GM21360 (cell line): ENCODE measurements around the gene APRT.

Experiments used
- ATAC-seq: cut with Tn5 transposase; IDR thresholded peaks from one replicate; pipeline ENCODE4 v1.9.1; 2021; ENCODE audit warnings: mild to moderate bottlenecking, moderate library complexity; ENCODE audit not compliant: unreplicated experiment

Gene APRT

DNA sequence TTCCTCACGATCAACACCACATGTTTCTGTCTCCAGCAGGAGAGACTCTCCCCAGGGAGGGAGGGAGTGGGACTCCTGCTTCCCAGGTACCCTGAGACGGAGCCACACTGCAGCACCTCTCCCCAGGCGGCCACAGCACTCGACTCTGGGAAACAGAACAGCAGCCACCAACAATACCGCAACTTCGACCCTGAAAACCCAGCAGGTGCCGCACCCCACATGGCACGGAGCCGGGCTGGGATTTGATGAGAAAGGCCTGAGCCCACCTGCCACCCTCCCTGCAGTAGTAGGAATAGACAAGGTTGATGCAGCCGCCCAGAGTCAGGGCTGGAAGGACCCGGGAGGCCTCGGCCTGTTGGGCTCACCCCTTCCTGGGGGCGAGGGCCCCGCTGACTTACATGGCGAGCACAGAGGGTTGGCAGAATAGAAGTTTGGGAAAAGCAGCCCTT, 30.6 kb upstream of the APRT start:
- no peak for ATAC-seq

DNA sequence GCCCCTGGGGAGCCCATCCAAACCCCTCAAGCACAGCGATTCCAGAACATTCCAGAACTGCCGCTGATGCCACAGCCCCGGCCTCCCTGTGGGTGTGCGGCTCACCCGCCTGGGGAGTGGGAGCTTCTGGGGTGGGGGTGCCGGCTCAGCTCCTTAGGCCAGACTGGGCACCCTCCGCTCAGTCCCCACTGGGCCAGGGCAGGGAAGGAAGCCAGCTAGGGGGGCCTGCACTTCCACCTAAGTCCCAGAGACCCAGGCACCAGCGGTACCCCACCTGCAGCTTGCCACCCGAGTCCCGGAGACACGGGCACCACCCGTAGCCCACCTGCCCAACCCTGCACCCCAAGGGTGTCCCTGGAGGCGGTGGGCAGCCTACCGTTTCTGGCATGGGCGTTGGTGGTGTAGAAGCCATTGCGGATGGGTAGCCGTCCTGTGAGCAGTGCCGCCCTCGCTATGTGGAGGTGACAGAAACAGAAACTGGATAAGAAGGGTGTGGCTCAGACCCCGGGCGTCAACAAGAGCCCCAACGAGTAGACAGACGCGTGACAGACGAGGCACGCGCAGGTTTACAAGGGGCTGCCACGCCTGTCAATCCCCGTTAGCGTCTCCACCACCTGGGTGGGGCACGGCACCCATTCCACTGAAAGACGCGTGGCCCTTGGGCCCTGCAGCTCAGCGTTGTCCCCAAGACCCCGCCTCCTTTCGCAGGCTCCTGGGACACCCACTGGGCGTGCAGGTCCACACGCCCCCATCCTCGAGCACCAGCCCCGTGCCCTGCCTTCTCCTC, 30.0 kb upstream of the APRT start:
- ATAC-seq = no peak

DNA sequence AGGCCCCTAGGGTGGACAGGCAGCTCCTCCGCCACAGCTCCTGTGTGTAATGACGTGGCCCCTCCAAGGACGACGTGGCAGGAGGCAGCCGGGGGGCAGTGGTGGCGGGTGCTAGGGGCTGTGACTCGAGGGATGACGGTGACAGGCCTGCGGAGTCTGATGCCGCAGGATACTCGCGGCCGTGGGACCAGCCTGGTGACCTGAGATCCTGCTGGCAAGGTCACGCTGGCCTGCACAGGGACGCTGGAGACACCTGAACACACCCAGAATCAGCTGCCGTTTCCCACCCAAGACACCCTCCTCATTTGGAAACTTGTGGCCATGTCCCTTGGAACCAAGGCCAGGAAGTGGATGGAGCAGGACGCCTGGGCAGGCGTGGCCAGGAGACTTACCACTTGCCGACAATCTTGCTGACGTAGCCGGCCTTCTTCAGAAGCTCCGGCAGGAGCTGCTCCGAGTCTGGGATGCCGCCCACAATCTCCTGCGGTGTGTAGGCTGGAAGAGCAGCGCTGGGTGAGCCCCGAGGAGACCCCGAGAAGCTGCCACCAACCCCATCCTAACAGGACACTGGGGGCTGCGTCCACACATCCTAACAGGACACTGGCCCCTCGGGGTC, 29.0 kb upstream of the APRT start:
- no peak for ATAC-seq

DNA sequence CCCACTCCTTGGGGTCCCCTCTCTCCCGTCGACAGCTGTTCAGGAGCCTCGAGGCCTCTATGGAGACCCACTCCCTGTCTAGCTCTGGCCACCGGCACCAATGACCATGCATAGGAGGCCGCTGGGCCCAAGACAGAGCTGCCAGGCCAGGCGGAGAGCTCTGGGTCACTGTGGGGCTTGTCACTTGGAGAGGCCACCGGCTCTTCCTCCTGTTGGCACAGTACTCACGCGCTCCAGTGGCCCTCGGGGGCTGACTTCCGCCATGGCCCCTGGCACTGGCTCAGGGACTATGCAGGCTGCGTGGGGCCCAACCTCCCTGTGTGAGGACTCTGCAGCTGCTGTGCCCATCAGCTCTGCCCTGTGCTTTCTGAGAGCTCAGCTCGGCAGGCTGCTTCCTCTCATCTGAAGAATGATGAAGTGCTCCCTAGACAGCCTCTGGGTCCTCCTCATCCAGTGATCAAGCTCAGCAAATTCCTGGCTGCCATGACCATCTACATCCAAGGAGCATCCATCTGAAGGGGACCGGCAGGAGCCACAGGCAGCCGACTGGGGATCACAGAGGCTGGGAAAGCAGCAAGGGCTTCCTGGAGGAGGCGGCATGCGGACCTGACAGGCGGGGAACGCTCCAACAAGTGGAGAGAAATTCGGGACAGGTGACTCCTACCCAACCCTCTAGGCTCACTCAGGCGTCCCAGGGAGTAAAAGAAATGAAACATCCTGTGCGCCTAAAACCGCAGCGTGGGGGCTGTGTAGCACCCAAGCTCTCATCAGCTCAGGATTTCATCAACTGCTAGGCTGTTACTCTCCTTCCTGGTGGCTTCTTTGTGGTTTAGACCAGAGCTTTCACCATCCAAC, 28.2 kb upstream of the APRT start:
- no peak for ATAC-seq

DNA sequence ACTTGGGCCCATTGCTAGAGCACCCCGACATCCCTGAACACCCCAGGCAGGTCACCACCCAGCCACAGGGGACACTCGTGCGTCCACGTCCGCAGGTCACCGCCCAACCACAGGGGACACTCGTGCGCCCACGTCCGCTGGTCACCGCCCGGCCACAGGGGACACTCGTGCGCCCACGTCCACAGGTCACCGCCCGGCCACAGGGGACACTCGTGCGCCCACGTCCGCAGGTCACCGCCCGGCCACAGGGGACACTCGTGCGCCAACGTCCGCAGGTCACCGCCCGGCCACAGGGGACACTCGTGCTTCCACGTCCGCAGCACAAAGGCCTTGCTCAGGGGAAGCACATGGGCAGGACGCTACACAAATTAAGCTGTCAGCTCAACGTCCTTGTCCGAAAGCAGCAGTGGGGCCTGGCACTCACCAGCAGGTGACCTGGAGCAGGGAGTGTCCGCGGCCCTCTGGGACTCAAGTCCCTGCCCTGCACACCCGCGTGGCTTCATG, 27.4 kb upstream of the APRT start:
- ATAC-seq = no peak

- ATAC-seq = no peak
Observed at GRCh38 chr16:88838566-88838965, 26.8 kb upstream of the APRT start.

- ATAC-seq = no peak
Observed at GRCh38 chr16:88837806-88838205, 26.1 kb upstream of the APRT start.

- no peak for ATAC-seq
Observed at GRCh38 chr16:88836791-88837190, 25.1 kb upstream of the APRT start.

DNA sequence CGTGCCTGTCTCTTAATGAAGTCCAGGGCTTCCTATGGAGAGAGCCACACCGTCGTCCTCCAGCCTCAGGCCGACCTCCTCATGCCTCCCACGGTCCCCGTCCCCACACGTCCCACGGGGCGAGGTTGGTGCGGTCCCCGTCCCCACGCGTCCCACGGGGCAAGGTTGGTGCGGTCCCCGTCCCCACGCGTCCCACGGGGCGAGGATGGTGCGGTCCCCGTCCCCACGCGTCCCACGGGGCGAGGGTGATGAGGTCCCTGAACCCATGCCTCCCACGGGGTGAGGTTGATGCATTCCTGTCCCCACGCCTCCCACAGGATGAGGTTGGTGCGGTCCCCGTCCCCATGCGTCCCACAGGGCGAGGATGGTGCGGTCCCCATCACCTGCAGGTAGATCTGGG, 24.1 kb upstream of the APRT start:
- ATAC-seq = no peak

GRCh38 chr16:88835383-88835782, 23.7 kb upstream of the APRT start:
- no peak for ATAC-seq

DNA sequence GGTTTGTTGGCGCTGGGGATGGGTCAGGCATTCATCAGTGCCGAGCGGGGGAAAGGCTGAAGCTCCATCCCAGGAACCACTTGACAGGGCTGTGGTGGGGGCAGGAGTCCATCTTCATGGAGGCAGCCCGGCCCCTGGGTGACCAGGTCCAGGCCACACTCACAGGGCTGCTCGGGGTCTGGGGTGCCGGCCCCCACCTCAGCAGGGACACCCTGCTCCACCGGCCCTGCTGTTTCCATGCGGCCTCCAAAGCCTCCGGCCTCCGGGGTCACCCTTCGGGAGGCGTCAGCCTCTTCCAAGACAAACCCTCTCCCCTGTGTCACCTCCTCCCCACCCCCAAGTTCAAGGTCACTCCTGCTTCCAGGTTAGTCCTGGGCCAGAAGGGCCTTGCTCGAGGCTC, 22.9 kb upstream of the APRT start:
- ATAC-seq = no peak

GRCh38 chr16:88833086-88833485, 21.4 kb upstream of the APRT start:
- ATAC-seq = no peak

- ATAC-seq = no peak
Observed at GRCh38 chr16:88831838-88832237, 20.1 kb upstream of the APRT start.

- no peak for ATAC-seq
Observed at GRCh38 chr16:88830783-88831182, 19.1 kb upstream of the APRT start.

DNA sequence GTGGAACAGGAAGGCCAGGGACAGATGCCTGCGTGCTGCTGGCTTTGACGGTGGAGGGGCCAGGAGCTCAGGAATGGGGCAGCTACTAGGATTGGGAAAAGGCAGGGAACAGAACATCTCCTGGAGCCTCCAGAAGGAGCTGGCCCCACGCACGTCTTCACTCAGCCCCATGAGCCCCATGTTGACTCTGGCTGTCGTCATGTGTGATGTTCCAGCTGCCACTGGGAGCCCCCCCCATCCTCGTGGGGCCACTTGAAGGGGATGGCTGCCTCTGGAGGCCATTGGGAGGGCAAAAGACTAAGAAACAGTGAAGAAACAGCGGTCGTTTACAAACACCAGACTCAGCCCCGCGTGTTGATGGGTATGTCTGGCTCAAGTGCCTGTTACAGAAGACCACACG, 18.5 kb upstream of the APRT start:
- ATAC-seq = no peak

DNA sequence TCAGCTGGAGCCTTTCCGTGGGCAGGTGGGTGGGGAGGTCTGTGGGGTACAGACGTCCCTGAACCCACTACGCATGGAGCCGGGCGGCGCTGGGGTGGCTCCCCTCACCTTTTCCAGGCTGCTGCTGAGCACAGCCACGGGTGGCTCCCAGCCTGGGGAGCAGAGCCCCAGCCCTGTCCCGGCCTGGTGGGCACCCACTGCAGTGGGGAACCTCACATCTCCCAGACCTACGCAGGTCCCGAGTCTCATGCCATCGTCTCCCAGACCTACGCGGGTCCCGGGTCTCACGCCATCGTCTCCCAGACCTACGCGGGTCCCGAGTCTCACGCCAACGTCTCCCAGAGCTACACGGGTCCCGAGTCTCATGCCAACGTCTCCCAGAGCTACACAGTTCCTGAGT, 17.0 kb upstream of the APRT start:
- ATAC-seq = no peak

DNA sequence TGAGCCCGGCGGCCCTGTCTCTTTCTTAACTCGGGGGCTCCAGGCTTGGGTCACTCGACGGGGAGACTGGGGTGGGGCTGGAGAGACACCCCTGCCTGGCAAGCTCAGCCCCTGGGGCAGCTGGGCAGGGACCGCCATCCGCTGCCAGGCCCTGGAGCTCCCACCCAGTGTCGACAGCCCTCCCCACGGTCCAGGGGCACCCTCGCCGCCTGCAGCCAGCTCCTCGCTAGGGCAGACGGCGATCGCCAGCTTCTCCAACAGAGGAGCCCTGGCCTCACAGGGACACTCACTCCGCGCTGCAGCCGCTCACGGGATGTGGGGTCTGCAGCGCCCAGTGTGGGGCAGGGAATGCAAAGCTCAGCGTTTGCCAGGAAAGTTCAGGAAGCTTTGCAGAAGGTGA, 16.0 kb upstream of the APRT start:
- ATAC-seq = no peak

DNA sequence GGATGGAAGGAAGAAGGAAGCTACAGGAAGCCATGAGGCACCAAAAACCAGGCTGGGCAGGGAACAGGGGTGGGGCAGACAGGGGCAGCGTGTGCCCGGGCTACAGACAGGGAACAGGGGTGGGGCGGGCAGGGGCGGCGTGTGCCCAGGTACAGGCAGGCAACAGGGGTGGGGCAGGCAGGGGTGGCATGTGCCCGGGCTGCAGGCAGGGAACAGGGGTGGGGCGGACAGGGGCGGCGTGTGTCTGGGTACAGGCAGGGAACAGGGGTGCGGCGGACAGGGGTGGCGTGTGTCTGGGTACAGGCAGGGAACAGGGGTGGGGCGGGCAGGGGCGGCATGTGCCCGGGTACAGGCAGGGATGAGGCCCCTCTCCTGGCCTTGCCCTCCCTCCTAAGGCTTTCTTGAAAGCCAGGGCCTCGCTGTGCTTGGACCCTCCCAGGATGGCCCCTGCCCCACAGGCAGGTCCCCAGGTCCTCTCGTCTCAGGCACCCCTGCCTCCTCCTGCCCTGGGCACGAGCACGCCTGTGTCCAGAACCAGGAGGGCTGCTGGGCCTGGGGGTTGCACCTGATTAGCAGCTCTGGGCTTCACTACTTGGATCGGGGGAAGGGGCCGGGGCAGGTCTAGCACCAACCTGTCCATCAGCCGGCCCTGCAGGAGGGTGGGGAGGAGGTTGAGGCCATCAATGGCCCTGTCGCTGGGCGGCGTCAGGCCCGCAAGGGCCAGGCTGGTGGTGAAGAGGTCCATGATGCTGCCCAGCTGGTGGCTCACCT, 14.5 kb upstream of the APRT start:
- ATAC-seq = no peak

GRCh38 chr16:88825146-88825545, 13.4 kb upstream of the APRT start:
- no peak for ATAC-seq

- ATAC-seq = no peak
Observed at GRCh38 chr16:88824256-88825077, 12.7 kb upstream of the APRT start.
